ENCODE measurements around the gene AGPAT3. TPM values are rescaled to one million over a fixed set of nuclear protein-coding genes. Genes with fewer than 3 reads are reported as not detected.

AGPAT3 gene
- total RNA-seq, 1 donor from 2014 or later, result 79.2 TPM

GRCh38 chr21:43921571-43921978, 56.6 kb downstream of the AGPAT3 start:
- DNase-seq (ENCODE audit: low spot score), result no peak

DNA sequence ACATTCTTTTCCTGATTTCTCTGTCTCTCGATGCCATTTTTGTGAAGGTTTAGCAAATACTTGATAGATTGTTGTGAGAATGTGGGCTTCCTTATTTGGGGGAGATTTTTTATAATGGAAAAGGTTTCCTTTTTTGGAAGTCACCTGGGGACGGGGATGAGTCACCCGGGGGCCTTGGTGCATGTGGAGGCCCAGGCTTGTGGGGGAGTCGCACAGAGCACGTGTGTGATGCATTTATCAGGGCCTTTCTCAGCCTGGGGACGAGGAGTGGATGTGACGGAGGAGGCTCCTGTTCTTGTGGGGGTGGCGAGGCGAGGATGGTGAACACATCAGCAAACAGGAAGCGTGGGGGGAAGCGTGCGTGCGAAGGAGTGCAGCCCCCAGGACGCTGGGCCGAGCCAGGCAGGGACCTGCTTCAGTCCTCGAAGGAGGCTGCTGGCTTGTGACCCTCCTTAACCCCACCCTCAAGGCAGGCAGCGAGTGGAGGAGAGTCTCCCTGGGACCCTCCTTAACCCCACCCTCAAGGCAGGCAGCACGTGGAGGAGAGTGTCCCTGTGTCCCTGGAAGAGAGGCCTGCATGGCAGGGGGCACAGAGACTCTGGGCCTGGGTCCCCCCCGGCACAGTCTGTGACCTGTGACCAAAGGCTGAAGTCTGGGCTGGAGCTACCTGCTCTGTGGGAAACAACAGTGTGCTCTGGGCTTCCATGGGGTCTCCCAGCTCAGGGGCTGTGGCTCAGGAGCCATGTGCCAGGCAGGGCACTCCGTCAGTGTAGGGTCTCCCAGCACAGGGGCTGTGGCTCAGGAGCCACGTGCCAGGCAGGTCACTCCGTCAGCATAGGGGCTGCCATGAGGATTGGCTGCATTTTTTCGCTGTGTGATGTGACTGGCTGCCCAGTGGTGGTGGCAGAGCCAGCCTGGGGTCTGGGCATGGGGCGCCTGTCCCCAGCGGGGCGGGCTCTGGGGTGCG, 57.2 kb downstream of the AGPAT3 start:
- no peak for DNase-seq (ENCODE audit: low spot score)

- no peak for DNase-seq (ENCODE audit: low spot score)
Measured at GRCh38 chr21:43922949-43923348, 57.9 kb downstream of the AGPAT3 start.

DNA sequence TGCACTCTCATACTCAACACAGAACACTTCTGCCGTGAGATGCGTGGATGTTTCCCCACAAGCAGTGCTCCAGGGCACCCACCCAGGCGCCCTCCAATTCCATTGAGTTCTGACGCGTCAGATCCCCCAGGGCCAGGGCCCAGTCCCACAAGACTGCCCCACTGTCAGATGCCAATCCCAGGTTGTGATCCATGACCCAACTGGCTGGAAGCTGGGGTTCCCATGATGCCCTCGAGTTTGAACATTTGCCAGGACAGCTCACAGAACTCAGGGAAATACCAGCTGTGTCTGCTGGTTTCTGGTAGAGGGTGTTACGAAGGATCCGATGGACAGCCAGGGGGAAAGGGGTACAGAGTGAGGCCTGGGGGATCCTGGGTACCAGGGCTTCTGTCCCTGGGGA, 58.4 kb downstream of the AGPAT3 start:
- DNase-seq (ENCODE audit: low spot score), result no peak

- no peak for DNase-seq (ENCODE audit: low spot score)
Measured at GRCh38 chr21:43924421-43925095, 59.5 kb downstream of the AGPAT3 start.

DNA sequence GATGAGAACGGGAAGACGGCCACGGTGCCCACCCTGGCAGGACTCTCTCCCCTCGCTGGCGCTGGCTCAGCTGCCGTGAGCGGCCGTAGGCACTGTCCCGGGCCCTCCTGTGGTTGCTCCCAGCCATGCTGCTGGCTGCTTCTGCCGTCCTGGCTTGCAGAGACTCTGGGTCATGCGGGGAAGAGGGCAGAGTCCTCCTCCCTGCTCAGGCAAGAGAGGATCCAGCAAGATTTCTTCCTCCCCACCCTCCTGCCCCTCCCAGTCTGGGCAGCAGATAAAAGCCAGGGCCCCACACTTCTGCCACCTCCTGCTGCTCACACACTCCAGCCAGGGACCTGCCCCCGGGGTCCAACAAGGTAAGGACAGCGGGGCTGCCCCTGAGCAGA, 60.1 kb downstream of the AGPAT3 start:
- no peak for DNase-seq (ENCODE audit: low spot score)

DNA sequence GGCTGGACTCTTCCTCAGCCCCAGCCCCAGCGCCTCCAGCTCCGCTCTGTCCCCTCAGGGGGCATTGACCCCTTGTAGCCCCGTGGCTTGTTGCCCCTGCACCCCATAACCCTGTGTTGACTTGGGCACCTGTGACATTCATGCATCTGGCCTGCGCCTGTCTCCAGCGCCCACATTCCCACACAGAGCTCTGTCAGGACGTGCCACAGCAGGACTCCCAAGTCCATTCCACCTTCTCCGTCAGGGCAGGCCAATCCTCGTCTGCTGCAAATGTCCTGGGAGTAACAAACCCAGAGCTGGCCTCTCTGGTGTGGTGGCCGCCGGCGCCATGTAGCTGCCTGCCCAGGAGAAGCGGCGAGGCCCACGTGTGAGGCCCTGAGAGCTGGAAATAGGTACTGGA, 60.6 kb downstream of the AGPAT3 start:
- no peak for DNase-seq (ENCODE audit: low spot score)

DNA sequence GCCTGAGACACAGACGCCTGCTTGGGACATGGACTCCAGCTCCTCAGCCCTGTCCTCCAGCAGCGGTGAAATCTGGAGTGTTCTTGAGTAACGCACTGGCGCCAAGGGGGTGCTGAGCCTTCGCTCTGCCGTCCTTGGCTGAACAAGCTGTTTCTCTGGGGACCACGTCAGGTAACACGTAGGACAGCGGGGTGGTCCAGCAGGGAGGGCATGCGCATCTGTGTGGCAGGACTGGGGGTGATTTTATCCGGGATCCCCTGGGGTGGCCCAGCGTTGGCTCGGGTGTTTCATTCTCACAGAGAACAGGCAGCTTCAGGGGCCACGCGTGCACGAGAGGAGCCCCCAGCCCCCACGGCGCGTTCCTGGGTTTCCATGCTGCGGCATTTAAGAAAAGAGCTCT, 61.2 kb downstream of the AGPAT3 start:
- no peak for DNase-seq (ENCODE audit: low spot score)

GRCh38 chr21:43927591-43928221, 62.7 kb downstream of the AGPAT3 start:
- no peak for DNase-seq (ENCODE audit: low spot score)

DNA sequence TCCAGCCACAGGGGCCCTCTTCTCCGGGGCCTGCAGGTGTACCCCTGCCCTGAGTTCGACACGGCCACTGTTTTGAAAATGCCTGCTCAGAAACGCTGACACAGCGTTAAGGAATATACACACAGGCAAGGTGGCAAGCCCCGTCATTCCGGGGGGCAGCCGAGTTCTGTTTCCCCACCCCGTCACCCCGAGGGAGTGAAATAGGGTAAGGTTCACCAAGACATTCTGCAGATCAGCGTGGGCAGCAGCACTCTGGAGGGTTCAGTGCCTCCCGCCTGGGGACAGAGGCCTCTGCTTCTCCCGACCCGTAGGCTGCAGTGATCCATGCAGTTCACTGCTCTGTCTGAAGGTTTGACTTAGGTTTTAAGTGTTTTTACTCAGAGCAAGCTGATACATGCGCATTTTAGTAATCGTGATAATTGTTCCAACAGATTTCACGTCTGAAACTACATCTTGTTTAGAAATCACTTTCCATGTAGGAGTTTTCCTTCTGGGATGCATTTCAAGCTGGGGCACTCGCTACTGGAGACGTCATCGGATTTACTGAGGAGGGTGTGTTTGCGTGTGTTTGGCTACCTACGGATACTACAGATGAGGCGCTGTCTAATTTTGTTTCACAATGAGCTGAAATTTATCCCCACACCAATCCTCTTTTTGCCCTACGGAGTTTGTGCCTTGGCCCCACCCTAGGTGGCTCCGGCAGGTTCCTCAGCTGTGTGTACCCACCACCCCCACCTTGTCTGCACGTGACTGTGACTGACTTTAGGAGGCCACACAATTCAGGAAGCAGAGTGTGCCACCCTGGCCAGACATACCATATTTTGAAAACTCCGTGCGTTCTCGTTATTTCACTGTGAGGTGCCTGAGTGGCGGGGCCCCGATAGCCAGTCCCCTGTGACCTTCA, 63.5 kb downstream of the AGPAT3 start:
- no peak for DNase-seq (ENCODE audit: low spot score)

GRCh38 chr21:43929217-43929971, 64.4 kb downstream of the AGPAT3 start:
- no peak for DNase-seq (ENCODE audit: low spot score)

DNA sequence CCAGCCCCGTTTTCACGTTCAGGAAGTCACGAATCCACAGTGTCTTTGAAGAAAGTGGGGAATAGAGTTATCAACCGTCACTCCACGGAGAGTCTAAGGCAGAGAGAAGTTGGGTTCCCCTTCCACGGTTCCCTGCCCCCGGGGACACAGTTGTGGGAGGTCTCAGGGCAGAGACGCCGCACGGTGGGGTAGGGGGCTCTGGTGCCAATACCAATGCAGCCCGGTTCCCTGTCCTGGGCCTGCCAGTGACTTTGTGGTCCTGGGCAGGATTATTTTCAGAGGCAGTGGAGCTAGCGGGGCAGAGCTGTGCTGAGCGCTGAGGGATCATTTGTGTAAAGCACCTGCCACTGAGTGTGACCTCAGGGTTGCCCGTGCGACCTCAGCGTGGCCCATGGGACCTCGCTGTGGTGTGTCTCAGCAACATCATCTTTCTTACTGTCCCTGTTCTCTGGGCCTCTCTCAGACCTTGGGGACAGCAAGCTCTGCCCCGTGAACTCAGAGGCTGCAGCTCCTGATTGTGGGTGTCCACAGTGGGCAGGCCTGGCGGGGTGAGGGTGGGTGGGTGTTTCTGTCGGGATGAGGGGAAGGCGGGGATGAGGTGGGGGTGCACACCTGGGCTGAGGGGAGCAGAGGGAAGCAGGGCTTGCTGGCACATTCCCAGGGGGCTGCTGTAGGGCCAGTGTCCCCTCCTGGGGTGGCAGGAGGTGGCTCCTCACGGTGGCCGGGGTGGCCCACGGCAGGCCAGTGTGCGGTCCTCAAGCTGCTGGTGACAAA, 65.2 kb downstream of the AGPAT3 start:
- DNase-seq (ENCODE audit: low spot score), result no peak

DNA sequence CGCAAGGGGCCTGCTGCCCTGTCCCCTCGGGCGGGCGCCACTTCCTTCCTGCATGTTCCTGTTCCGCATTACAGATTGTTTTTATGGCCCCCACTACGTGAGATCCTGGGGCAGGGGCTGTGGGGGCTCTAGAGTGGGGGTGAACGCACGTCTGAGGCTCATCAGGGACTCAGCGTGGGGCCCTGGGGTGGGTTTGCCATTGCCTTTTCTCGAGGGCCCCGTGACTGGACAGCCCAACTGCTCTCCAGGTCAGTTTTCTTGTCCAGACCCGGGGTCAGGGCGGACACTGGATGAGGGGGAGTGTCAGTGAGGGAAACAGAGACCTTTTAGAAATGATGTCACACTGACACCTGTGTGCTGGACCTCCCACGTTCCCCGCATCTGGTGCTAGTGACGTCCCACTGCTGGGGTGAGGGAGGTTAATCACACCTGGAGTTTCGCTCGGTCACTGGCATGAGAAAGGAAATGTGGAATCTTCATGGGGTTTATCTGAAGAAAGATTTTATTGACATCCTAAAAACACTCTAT, 65.9 kb downstream of the AGPAT3 start:
- no peak for DNase-seq (ENCODE audit: low spot score)

DNA sequence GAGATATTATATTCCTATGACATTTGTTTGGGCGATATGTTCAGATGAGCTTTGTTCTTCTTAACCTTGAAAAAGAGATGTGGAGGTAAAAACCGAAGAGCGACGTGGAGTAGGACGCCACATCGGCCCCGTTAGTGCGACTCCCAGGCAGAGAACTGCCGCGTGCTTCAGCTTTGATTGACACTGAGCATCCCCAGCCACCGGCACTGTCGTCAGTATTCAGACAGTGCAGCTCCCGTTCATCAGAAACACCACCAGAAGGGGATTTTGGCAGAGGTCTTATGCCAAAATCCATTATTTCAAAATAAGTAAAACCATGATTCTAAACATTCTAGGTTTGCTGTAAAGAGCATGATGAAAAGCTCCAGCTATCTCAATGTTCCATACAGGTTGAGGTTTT, 66.5 kb downstream of the AGPAT3 start:
- DNase-seq (ENCODE audit: low spot score), result no peak

- DNase-seq (ENCODE audit: low spot score), result no peak
Measured at GRCh38 chr21:43932005-43932404, 67.0 kb downstream of the AGPAT3 start.

DNA sequence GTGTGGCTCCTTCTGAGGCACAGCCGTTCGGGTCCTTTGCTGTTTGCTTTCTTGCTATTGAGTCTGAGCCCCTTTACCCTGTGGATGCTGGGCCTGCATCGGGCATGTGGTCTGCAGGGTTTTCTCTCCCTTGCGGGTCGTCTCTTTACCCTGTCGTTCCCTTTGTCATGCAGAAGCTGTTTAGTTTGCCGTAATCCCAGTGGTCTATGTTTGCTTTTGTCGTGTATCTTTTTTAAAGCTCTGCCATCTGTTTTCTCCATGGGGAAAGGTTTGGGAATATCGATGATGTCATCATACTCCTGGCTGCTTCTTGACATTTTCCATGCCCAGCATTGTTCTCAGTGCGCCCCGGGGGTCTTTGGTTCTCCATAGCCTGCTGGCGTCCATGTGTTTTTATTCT, 68.2 kb downstream of the AGPAT3 start:
- no peak for DNase-seq (ENCODE audit: low spot score)

- no peak for DNase-seq (ENCODE audit: low spot score)
Measured at GRCh38 chr21:43933680-43934079, 68.7 kb downstream of the AGPAT3 start.

DNA sequence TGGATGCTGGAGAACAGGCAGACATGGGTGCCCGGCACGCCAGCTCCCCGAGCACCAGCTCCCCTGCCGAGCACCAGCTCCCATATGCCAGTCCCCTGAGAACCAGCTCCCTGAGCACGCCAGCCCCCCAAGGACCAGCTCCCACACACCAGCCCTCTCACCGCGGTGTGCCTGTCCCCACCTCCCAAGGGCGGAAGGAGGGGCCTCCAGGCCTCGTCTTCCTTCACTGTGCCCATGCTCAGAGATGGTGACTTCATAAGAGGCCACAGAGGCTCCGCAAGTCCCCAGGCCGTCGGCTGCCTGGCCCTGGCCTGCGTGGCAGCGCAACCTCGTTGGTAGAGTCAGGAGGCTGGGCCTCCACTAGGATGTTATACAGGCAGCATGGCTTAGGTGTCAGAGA, 69.1 kb downstream of the AGPAT3 start:
- no peak for DNase-seq (ENCODE audit: low spot score)

Data from mesenteric fat pad (tissue), 1 donor.